Heart right ventricle (tissue), 16 donors: Measurements from ENCODE around the gene BMPR1A. TPM values are rescaled to one million over a fixed set of nuclear protein-coding genes. Genes with fewer than 3 reads are reported as not detected.
"Not testable (repeated sequence)": the region's sequence is repeated elsewhere in the genome, so short reads cannot be mapped to it uniquely, and the experiment has no call there.

Source experiments
- ATAC-seq, 8 donors: fragments of 200-7000 bp; cut with Tn5 transposase; one replicate each; pipeline ENCODE4 v1.9.1; 2020; ENCODE audit warnings: mild to moderate bottlenecking in 8 of 8, moderate library complexity in 8 of 8, moderate number of reproducible peaks in 1 of 8
- DNase-seq, 2 donors: peaks; one replicate each; pipeline ENCODE4 v3.0.0-alpha.2; 2020
- H3K27ac ChIP-seq, 10 donors: fragments of 200-600 bp; sonication (generic) in 2 of 10; one replicate each; pipeline versions ENCODE4 v1.5.0 to v1.8.0; 2020 to 2022; ENCODE audit warnings: mild to moderate bottlenecking in 3 of 10
- H3K27me3 ChIP-seq, 7 donors: fragments of 200-600 bp; one replicate each; pipeline ENCODE4 v1.8.0; 2021 to 2022; ENCODE audit warnings: mild to moderate bottlenecking in 2 of 7
- H3K36me3 ChIP-seq, 9 donors: fragments of 200-600 bp; sonication (generic) in 1 of 9; one replicate each; pipeline versions ENCODE4 v1.5.0 to v1.8.0; 2020 to 2022; ENCODE audit warnings: mild to moderate bottlenecking in 2 of 9
- H3K4me1 ChIP-seq, 9 donors: fragments of 200-600 bp; sonication (generic) in 1 of 9; one replicate each; pipeline versions ENCODE4 v1.5.0 to v1.8.0; 2020 to 2022; ENCODE audit warnings: mild to moderate bottlenecking in 4 of 9
- H3K4me3 ChIP-seq, 10 donors: fragments of 200-600 bp; sonication (generic) in 2 of 10; one replicate each; pipeline versions ENCODE4 v1.5.0 to v1.8.0; 2020 to 2022; ENCODE audit warnings: mild to moderate bottlenecking in 7 of 10, moderate library complexity in 2 of 10
- H3K9me3 ChIP-seq, 11 donors: fragments of 200-600 bp in 10 of 11; sonication (generic) in 2 of 11; one replicate each; pipeline versions ENCODE4 v1.5.0 to v1.8.0; 2013 to 2022; ENCODE audit warnings: mild to moderate bottlenecking in 2 of 11, control low read depth in 1 of 11, moderate library complexity in 1 of 11
- CTCF ChIP-seq, 9 donors: fragments of 200-600 bp; sonication (generic) in 2 of 9; IDR thresholded peaks; one replicate each; pipeline versions ENCODE4 v1.5.0 to v1.8.0; 2021 to 2022; ENCODE audit warnings: antibody characterized with exemption in 9 of 9, mild to moderate bottlenecking in 5 of 9, moderate library complexity in 1 of 9
- WGBS, 2 donors: extraction: QIAGEN DNeasy Blood & Tissue Kit; methylation state at CpG; one replicate each; pipeline ENCODE4 v1.1.7; 2013; ENCODE audit warnings: inconsistent platforms in 1 of 2; 5-methylcytosine and 5-hydroxymethylcytosine counted together
- intact Hi-C, 10 donors: fragments of 100-400 bp; cut with DNase I; formaldehyde crosslinking; loops; one replicate each; pipeline versions ENCODE4 v1.11.1 to v1.14.2; 2022
- polyA plus RNA-seq, 2 donors: library from polyadenylated mRNA; stranded (reverse); fragments of 200-250 nt; gene quantifications; one replicate each; pipeline ENCODE4 v1.2.3, GENCODE V29; 2013
- total RNA-seq, 10 donors: library from RNA; stranded (reverse); fragmentation: NEBNext Ultra II Directional in 3 of 10; extraction: Animal tissue kit (Norgen Biotek cat#: 25700) in 3 of 10; gene quantifications; one replicate each; pipeline versions ENCODE4 v1.2.1 to v1.2.4, GENCODE V29; 2021 to 2023
- donor health status: Arrhythmogenic right ventricular cardiomyopathy.
- donor health status: ischemic (EF 13 %, LVEDD 7.1; RV severe dilation, severe dysfunction).
- donor health status: healthy with polysubstance abuse.
- donor health status: DM: no; HTN: yes; CAD: no.
- donor health status: DM: no; HTN: no; CAD: no.
- donor health status: ischemic (EF 25% LVEDD 6.9; RV normal size, moderate dysfunction).
- donor health status: ischemic (EF 25% LVEDD 5.7; RV mildly dilated, moderate dysfunction).
- donor health status: healthy.
- donor health status: DM: yes; HTN: yes; CAD: no.
- donor health status: Ischemic cardiomyopathy.
- donor health status: ischemic (EF 35%, LVEDD 5.7; RV mildly dilated, moderate dysfunction).
- donor health status: nonischemic (EF 11% LVEDD 7.7; RV severe dilation, severe dysfunction).
- donor health status: DM: yes; HTN: yes; CAD: no.
- donor health status: PGD.
- donor health status: ischemic (EF 29% LVEDD 5.4; RV normal size, mild dysfunction).
- donor health status: nonischemic (EF 23%, LVEDD 6.1; RV moderate dilation, normal function).

BMPR1A gene
- total and polyA plus RNA-seq, 12 donors: 6.7 to 69.0 (median 45.6) TPM

DNA sequence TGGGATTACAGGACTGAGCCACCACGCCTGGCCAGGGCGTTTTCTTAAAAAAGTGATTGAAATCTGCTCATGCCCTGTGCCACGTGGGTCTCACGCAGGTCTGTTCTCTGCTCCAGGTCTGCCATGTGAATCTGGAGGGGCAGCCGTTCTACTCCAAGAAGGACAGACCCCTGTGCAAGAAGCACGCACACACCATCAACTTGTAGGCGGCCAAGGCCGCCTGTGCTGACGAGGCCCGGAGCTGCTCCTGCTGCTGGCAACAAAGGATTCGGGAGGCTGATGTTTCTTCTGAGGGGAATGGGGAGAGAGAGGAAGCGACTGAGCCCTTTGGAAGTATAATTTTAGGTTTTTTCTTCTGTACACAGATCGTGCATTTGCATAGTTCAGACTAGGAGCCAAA lies 23.6 kb upstream of the BMPR1A start:
- Histone ChIP-seq H3K4me1 (peaks cover 6 to 65% (median 34%) of the 10 kb centered on the region in 9 donors), H3K27ac (peak overlapping the region; percentile 69 to 96 (median 86)), H3K36me3 (peaks cover 0 to 23% (median 0%) of the 10 kb centered on the region in 9 donors), H3K27me3 (peaks cover 0 to 31% (median 14%) of the 10 kb centered on the region in 7 donors), H3K9me3 (no peaks in the 10 kb centered on the region), H3K4me3 (no peak overlapping the region)
- DNase-seq (no peak), ATAC-seq (peak in 6 of 8 donors; percentile 1 to 14 (median 4))
- intact Hi-C loops: no loop called here
- 50 to 56% methylated on average over 13 of the region's 13 CpGs for WGBS, 2 donors
- no peak for TF ChIP-seq CTCF (IDR thresholded peaks at IDR 0.05)

DNA sequence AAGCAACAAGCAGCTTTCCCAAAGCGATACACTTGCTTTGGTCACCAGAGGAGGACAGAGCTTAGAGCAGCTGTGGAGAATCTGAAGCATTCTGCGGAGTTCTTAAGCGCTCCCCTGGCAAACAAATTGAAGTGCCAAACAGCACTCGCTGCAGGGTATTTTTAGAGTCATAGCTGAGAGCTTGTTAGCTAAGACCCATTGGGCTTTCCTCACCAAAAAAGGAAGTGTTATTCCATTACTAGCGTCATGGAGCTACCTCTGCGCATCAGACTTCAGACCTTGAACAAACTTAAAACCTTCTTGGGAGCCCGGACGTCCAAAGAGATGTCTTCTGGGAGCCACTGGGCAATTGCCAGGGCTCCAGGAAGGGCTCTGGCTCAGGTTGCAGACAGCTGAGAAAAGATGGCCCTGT lies 23.2 kb upstream of the BMPR1A start:
- Histone ChIP-seq H3K36me3 (peaks cover 0 to 18% (median 0%) of the 10 kb centered on the region in 9 donors), H3K9me3 (no peaks in the 10 kb centered on the region), H3K27me3 (peaks cover 0 to 34% (median 19%) of the 10 kb centered on the region in 7 donors), H3K27ac (peak overlapping the region; percentile 69 to 96 (median 86)), H3K4me1 (peaks cover 6 to 61% (median 34%) of the 10 kb centered on the region in 9 donors), H3K4me3 (no peak overlapping the region)
- intact Hi-C loops: no loop called here
- 25 to 48% methylated on average over 8 of the region's 8 CpGs for WGBS, 2 donors
- DNase-seq (peak in 1 of 2 donors; percentile 45), ATAC-seq (peak; percentile 46 to 76 (median 67))
- TF ChIP-seq CTCF (IDR thresholded peaks at IDR 0.05): peak in 2 of 9 donors; percentile 21 to 28

GRCh38 chr10:86734207-86734988 lies 22.0 kb upstream of the BMPR1A start:
- peaks cover 6 to 50% (median 25%) of the 10 kb centered on the region in 9 donors for H3K4me1 ChIP-seq
- ATAC-seq (peak in 1 of 8 donors; percentile 0), DNase-seq (no peak)
- no peak overlapping the region for H3K4me3 ChIP-seq
- no peak for TF ChIP-seq CTCF (IDR thresholded peaks at IDR 0.05)
- no peaks in the 10 kb centered on the region for H3K9me3 ChIP-seq
- peak overlapping the region; percentile 69 to 96 (median 86) for H3K27ac ChIP-seq
- H3K36me3 ChIP-seq: peaks cover 0 to 11% (median 0%) of the 10 kb centered on the region in 9 donors
- 38 to 47% methylated on average over 4 of the region's 4 CpGs for WGBS, 2 donors
- intact Hi-C loops: no loop called here
- peaks cover 0 to 38% (median 19%) of the 10 kb centered on the region in 7 donors for H3K27me3 ChIP-seq

DNA sequence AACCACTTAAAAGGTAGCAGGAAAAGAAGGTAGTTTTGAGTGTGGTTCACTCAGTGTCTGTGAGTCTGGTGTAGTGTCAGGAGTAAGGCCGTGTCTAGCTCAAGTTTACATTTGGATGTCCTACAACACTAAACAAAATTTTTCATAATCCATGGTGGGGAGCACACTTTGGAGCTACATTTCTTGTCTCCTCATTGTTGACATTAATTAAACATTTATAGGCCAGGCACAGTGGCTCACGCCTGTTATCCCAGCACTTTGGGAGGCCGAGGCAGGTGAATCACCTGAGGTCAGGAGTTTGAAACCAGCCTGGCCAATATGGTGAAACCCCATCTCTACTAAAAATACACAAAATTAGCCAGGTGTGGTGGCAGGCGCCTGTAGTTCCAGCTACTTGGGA lies 21.1 kb upstream of the BMPR1A start:
- intact Hi-C loops, ATAC-seq, H3K4me3 ChIP-seq, H3K9me3 ChIP-seq, DNase-seq: not testable (repeated sequence)
- WGBS, 2 donors: 96% methylated on average over 4 of the region's 4 CpGs
- peaks cover 0 to 39% (median 17%) of the 10 kb centered on the region in 7 donors for H3K27me3 ChIP-seq
- peak overlapping the region in 4 of 10 donors; percentile 15 to 93 (median 37) for H3K27ac ChIP-seq
- peaks cover 0 to 11% (median 0%) of the 10 kb centered on the region in 9 donors for H3K36me3 ChIP-seq
- peaks cover 6 to 41% (median 20%) of the 10 kb centered on the region in 9 donors for H3K4me1 ChIP-seq
